Common myeloid progenitor, CD34-positive (primary cell): Measurements from ENCODE around the gene RABL6.

ENCODE experiments used
- CTCF ChIA-PET: fragments of 350-600 bp; sonication (Branson Sonifier 250); formaldehyde crosslinking; loops from one replicate; lab custom pipeline; 2021; ENCODE audit warnings: antibody characterized with exemption; lab: Charles Lee
- POLR2A ChIA-PET: fragments of 350-600 bp; sonication (Branson Sonifier 250); formaldehyde crosslinking; loops from one replicate; lab custom pipeline; 2021; ENCODE audit warnings: antibody characterized with exemption; lab: Charles Lee
- DNase-seq, 3 donors: peaks; one replicate each; pipeline versions ENCODE4 v3.0.0 to v3.0.0-alpha.2; 2013
- H3K27ac ChIP-seq, 2 experiments: 1 replicate in 1 of 2; 2 replicates in 1 of 2; pipeline ENCODE4 v1.7.0; 2013; ENCODE audit warnings: inconsistent platforms in 2 of 2, low read length in 2 of 2, mild to moderate bottlenecking in 2 of 2, low read depth in 1 of 2, moderate library complexity in 1 of 2; ENCODE audit not compliant: severe bottlenecking in 2 of 2, insufficient read depth in 1 of 2, poor library complexity in 1 of 2
- H3K27me3 ChIP-seq, 5 experiments: replicated peaks in 2 of 5; 1 replicate in 3 of 5; 2 replicates in 2 of 5; pipeline versions ENCODE4 v1.6.1 to v1.7.0; 2013; ENCODE audit warnings: low read length in 4 of 5, mild to moderate bottlenecking in 2 of 5, moderate library complexity in 2 of 5, inconsistent platforms in 1 of 5; ENCODE audit not compliant: insufficient read depth in 5 of 5, control insufficient read depth in 4 of 5
- H3K36me3 ChIP-seq, 4 experiments: 1 replicate in 2 of 4; 2 replicates in 2 of 4; pipeline versions ENCODE4 v1.6.1 to v1.7.0; 2013; ENCODE audit warnings: low read length in 3 of 4, control low read depth in 1 of 4, mild to moderate bottlenecking in 1 of 4; ENCODE audit not compliant: control insufficient read depth in 4 of 4, insufficient read depth in 4 of 4
- H3K4me1 ChIP-seq, 4 experiments: 1 replicate in 3 of 4; 2 replicates in 1 of 4; pipeline versions ENCODE4 v1.6.1 to v1.7.1; 2013; ENCODE audit warnings: low read length in 3 of 4, mild to moderate bottlenecking in 3 of 4, control low read depth in 1 of 4, inconsistent platforms in 1 of 4, moderate library complexity in 1 of 4; ENCODE audit not compliant: control insufficient read depth in 4 of 4, insufficient read depth in 4 of 4; ENCODE audit errors: control extremely low read depth in 1 of 4
- H3K4me3 ChIP-seq, 7 experiments: 1 replicate in 4 of 7; 2 replicates in 3 of 7; pipeline versions ENCODE4 v1.5.1 to v1.7.0; 2013; ENCODE audit warnings: mild to moderate bottlenecking in 7 of 7, low read length in 6 of 7, moderate library complexity in 6 of 7, inconsistent platforms in 2 of 7, low read depth in 2 of 7, control low read depth in 1 of 7; ENCODE audit not compliant: insufficient read depth in 4 of 7, control insufficient read depth in 1 of 7; ENCODE audit errors: extremely low read depth in 1 of 7
- H3K9me3 ChIP-seq, 5 experiments: 1 replicate in 4 of 5; 2 replicates in 1 of 5; pipeline versions ENCODE4 v1.6.1 to v1.7.1; 2013; ENCODE audit warnings: low read length in 4 of 5, mild to moderate bottlenecking in 2 of 5, inconsistent platforms in 1 of 5, low read depth in 1 of 5, moderate library complexity in 1 of 5; ENCODE audit not compliant: control insufficient read depth in 4 of 5, insufficient read depth in 2 of 5; ENCODE audit errors: control extremely low read depth in 1 of 5
- WGBS: methylation state at CpG from one replicate; pipeline ENCODE4 v1.1.5; 2013; ENCODE audit not compliant: insufficient coverage; 5-methylcytosine and 5-hydroxymethylcytosine counted together

The RABL6 gene

DNA sequence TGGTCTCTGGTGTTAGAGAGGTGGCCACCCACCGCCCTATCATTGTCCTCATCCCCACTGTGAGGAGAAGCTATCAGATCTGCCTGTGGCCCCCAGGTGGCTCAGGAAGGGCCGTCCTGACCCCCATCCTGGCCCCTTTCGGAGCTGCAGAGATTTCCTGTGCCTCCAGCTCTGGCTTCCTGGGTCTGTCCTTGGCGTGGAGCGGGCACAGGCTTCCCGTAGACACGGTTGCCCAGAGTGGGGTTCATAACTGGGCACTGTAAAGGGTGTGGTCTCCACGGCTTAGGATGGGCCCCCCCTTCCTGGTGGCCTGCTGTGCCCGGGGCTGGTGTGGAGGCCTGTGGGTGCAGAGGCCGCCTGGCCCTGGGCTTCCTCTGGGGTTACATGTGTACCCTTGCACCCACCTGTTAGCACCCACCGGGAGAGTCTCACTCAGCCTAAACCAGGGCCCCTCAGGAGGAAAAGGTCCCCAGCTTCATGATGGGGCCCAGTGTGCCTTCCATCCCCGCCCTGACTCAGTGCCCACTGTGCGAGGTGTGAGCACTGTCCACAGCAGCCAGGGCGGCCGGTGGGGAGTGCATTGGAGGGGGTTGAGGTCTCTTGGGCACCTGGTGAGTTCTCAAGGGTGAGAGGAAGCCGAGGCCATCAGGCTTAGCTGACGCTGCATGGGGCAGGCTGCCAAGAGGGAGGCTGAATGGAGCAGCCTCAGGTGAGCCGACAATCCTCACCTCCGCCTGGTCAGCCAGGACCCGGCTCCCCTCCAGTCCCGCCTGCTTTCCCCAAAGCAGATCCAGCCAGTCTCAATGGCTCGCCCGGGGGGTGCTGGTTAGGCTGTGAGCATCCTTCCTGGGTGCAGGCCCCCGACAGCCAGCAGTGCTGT is 19.2 kb downstream of the RABL6 start:
- Histone ChIP-seq H3K27me3 (no peaks in the 10 kb centered on the region), H3K27ac (no peak overlapping the region), H3K36me3 (peaks cover 17 to 91% (median 52%) of the 10 kb centered on the region in 4 experiments), H3K4me1 (peaks cover 0 to under 1% (median 0%) of the 10 kb centered on the region in 4 experiments), H3K4me3 (no peak overlapping the region), H3K9me3 (no peaks in the 10 kb centered on the region)
- CTCF ChIA-PET, result interaction anchor here (1.1 to 1.7 kb wide), 2 partner anchors 16 to 17 kb away, joined by 3 to 6 read pairs; partner anchors contain the start of gene AJM1
- no peak for DNase-seq
- 99% methylated on average over 17 of the region's 24 CpGs for WGBS
- POLR2A ChIA-PET, result no interaction called here

DNA sequence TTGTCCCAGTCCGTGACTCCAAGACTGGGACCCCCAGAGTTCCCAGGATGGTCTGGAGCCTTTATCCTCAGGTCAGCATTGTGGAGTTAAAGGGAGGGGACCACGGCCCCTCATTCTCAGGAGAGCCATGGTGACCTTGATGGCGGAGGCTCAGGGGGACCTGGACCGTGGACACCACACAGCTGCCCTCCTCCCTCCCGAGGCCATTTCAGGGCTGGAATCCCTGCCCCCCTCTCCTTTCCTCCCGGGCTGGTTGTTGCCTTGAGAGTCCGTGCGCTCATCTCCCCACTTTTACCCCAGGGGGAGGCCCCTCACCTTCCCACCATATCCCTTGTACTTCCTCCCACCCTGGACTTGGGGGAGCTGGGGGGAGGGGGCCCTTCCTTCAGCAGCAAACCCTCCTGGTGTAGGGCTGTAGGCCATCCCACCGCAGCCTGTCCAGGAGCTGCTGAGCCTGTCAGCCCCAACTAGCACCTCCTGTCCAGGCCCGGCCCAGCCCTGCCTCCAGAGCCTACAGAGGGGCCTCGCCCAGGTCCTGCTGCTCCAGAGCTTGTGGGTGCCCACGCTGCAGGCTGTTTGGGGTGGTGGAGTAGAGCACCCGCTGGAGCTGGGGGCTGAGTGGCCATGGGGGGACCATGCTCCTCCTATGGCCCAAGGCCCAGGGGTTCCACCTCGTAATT is 20.2 kb downstream of the RABL6 start:
- H3K4me1 ChIP-seq, result no peaks in the 10 kb centered on the region
- H3K36me3 ChIP-seq, result peaks cover 17 to 94% (median 59%) of the 10 kb centered on the region in 4 experiments
- WGBS, result 98% methylated on average over 8 of the region's 14 CpGs
- H3K27ac ChIP-seq, result no peak overlapping the region
- ChIA-PET CTCF (interaction anchor here (1.1 to 1.7 kb wide), 3 partner anchors 12 to 16 kb away, joined by 3 to 6 read pairs (median 6); partner anchors contain the start of gene AJM1), POLR2A (no interaction called here)
- H3K27me3 ChIP-seq, result no peaks in the 10 kb centered on the region
- H3K4me3 ChIP-seq, result no peak overlapping the region
- no peaks in the 10 kb centered on the region for H3K9me3 ChIP-seq
- no peak for DNase-seq

DNA sequence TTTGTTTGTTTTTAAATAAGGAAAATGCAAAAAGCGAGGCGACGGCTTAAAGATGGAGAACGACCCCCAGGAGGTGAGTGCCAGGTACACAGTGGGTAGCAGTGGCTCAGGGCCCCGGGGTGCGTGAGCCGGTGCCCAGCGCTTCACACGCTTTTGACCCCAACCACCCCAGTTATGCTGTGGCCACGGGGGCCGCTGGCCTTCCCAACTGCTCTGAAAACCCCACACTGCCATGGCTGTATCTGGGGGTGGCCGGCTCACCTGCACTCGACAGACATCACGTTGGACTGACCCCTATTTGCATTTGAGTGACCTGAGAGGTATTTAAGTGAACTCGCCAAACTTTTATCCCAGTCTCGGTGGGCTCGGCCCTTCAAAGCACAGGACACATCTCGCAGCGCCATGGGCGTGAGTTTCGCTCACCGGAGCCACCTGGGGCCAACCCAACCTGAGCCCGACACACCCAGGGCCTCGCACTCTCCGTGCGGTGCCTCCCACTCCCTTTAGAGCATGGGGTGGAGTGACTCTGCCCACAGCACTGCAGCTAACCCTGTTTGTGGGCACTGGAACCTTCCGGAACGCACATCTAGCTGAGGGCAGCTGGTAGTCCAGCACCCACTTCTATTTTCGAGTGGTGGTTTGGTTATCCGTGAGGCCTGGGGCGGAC is 20.9 kb downstream of the RABL6 start:
- POLR2A ChIA-PET, result no interaction called here
- Histone ChIP-seq H3K4me1 (no peaks in the 10 kb centered on the region), H3K9me3 (no peaks in the 10 kb centered on the region), H3K4me3 (no peak overlapping the region), H3K27ac (no peak overlapping the region), H3K27me3 (no peaks in the 10 kb centered on the region), H3K36me3 (peaks cover 17 to 88% (median 55%) of the 10 kb centered on the region in 4 experiments)
- WGBS, result 96% methylated on average over 30 of the region's 31 CpGs
- no peak for DNase-seq
- CTCF ChIA-PET, result interaction anchor here (1.1 to 2.6 kb wide), 5 partner anchors 10 to 60 kb away, joined by 3 to 9 read pairs (median 6); partner anchors contain the start of gene AJM1

DNA sequence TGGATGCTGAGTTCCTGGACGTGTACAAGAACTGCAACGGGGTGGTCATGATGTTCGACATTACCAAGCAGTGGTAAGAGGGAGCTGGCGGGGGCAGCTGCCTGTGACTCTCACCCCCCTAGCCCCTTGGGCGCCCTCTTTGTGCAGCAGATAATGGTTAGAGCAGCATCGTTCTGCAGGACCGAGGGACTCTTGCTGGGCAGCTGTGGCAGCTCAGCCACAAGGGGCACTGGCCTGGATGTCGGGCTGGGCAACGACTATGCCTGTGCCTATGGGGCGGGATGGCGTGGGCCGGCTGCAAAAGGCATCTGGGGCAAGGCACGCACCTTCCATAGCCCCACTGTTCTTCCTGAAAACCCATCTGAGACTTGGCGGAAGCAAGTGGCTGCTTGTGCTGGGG is 21.7 kb downstream of the RABL6 start:
- Histone ChIP-seq H3K9me3 (no peaks in the 10 kb centered on the region), H3K36me3 (peaks cover 17 to 82% (median 53%) of the 10 kb centered on the region in 4 experiments), H3K4me3 (no peak overlapping the region), H3K4me1 (no peaks in the 10 kb centered on the region), H3K27ac (no peak overlapping the region), H3K27me3 (no peaks in the 10 kb centered on the region)
- ChIA-PET POLR2A (no interaction called here), CTCF (interaction anchor here (1.2 to 2.6 kb wide), 3 partner anchors 10 to 59 kb away, joined by 3 to 9 read pairs (median 6); no protein-coding TSS in a partner anchor)
- DNase-seq, result no peak
- WGBS, result 98% methylated on average over 13 of the region's 14 CpGs

DNA sequence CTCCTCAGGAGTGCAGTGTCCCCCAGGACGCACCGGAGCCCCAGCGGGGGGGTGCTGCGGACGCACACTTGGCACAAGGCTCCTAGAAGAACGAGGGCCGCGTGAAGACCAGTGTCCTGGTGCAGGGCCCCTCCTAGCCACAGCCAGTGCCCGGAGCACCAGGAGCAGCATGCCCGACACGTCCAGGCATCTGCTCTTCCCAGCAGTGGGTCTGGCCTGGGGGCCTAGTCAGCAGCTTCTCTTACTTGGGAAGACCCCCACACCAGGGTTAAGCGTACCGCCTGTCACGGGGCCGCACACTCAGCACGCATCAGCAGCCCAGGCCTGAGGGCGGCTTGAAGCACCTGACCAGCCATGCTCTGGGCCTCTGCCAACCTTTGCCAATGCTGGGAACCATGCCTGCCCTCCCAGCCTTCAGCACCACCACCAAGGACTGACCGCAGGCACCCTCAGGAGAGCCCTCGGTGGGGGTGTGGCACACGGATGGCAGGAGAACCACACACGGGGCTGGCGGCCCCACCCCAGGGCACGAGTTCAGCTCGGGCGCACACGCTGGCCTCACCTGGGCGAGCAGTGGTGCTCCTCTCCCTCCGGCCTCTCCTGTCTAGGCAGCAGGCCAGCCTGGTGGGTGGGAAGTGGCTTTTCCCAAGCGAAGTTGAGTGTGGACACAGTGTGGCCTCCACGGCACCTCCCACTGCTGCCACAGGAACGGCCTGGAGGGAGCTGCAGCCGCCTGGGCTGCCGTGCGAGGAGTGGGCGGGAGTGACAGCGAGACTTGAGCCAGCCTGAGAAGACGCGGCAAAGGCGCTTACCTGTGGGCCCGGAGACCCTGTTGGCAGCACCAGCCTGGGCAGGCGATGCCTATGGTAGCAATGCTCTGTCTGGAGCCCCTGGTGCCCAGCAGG is 22.5 kb downstream of the RABL6 start:
- ChIA-PET POLR2A (no interaction called here), CTCF (interaction anchor here (2.6 kb wide), 1 partner anchor 11 kb away, joined by 9 read pairs; no protein-coding TSS in a partner anchor)
- no peak overlapping the region for H3K4me3 ChIP-seq
- no peaks in the 10 kb centered on the region for H3K4me1 ChIP-seq
- H3K27ac ChIP-seq, result no peak overlapping the region
- peaks cover 17 to 74% (median 50%) of the 10 kb centered on the region in 4 experiments for H3K36me3 ChIP-seq
- WGBS, result 94% methylated on average over 34 of the region's 41 CpGs
- no peak for DNase-seq
- H3K9me3 ChIP-seq, result no peaks in the 10 kb centered on the region
- no peaks in the 10 kb centered on the region for H3K27me3 ChIP-seq

DNA sequence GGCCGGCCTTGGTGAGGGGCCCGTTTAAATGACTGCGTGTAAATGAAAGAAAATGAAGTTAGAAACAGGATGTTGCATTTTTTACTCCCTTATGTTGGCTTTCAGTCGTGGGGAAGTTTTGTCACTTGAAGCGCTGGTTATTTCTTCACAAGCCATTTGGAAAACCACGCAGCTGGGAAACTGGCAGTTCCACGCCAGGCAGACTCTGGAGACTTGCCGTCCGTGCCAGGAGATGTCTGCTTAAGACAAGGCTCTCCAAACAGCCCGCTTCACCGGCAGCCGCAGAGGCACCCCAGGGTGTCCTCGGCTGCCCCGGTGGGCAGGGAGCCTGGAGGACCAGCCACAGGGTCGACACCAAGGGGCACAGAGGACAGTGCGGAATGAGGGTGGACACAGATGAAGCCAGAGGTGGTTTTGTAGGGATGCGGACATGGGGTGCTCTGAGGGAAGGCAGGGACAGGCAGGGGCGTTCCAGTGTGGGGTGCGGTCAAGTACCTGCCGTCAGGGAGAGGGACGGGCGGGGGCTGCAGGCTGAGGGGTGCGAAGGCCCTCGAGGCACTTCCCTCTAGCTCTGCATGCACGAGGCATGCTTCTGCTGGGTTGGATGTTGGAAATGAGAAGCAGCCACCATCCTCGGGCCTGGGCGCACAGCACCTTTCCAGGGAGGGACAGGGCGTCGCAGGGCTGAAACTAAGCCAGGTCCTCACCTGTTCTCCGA is 23.4 kb downstream of the RABL6 start:
- Histone ChIP-seq H3K9me3 (no peaks in the 10 kb centered on the region), H3K4me3 (no peak overlapping the region), H3K27me3 (no peaks in the 10 kb centered on the region), H3K36me3 (peaks cover 15 to 74% (median 50%) of the 10 kb centered on the region in 4 experiments), H3K4me1 (no peaks in the 10 kb centered on the region), H3K27ac (no peak overlapping the region)
- POLR2A ChIA-PET, result no interaction called here
- CTCF ChIA-PET, result interaction anchor here (1.6 to 2.6 kb wide), 2 partner anchors 8 to 12 kb away, joined by 5 to 9 read pairs; no protein-coding TSS in a partner anchor
- DNase-seq, result no peak
- WGBS, result over 99% methylated on average over 26 of the region's 30 CpGs
